ENCODE data around the gene MACO1.

DNA sequence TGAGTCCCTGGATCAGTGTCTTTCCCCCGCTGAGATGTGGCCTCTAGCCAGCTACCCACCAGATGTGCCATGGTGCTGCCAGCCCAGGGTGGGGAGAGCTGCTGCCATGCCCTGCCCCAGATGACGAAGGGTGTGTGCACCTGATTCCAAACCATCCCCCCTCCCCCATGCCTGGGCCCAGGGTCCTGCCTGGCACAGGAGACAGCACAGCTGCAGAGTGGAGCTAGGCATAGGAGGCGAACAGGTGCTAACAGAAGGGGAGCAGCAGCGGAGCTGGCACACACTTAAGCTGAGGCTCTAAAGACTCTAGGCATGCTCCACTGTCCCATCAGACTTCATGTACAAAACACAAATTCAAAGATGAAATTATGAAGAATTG, 103.7 kb downstream of the MACO1 start:
- TF ChIP-seq, protein P1, sequence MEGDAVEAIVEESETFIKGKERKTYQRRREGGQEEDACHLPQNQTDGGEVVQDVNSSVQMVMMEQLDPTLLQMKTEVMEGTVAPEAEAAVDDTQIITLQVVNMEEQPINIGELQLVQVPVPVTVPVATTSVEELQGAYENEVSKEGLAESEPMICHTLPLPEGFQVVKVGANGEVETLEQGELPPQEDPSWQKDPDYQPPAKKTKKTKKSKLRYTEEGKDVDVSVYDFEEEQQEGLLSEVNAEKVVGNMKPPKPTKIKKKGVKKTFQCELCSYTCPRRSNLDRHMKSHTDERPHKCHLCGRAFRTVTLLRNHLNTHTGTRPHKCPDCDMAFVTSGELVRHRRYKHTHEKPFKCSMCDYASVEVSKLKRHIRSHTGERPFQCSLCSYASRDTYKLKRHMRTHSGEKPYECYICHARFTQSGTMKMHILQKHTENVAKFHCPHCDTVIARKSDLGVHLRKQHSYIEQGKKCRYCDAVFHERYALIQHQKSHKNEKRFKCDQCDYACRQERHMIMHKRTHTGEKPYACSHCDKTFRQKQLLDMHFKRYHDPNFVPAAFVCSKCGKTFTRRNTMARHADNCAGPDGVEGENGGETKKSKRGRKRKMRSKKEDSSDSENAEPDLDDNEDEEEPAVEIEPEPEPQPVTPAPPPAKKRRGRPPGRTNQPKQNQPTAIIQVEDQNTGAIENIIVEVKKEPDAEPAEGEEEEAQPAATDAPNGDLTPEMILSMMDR (optimal IDR thresholded peaks at IDR 0.05 in 1 of 3, IDR thresholded peaks at IDR 0.05 in 1 of 3, conservative IDR thresholded peaks at IDR 0.05 in 1 of 3; ENCODE audit: extremely low read depth in 1 of 3, insufficient read depth in 2 of 3, low read length in 3 of 3) = no peak
- TF ChIP-seq EZH2 (IDR thresholded peaks at IDR 0.05; ENCODE audit: low read length) = no peak
